GM12878 (cell line): Measurements from ENCODE around the gene MYL11. TPM values are rescaled to one million over a fixed set of nuclear protein-coding genes. Genes with fewer than 3 reads are reported as not detected.

Experiments used
- ATAC-seq: fragments of 200-7000 bp; cut with Tn5 transposase; 3 replicates; pipeline ENCODE4 v1.9.1; 2020; ENCODE audit warnings: mild to moderate bottlenecking, moderate library complexity
- BruUV-seq: library from RNA; stranded (reverse); fragments of 400-500 nt; replicated peaks from 2 replicates; lab custom pipeline; 2021; lab: Mats Ljungman, UMichigan
- CTCF ChIA-PET: fragments of 300-600 bp; sonication (Branson Sonifier 250); formaldehyde crosslinking; extraction: SDS; loops from one replicate; lab custom pipeline; 2021; ENCODE audit warnings: inconsistent platforms; lab: Yijun Ruan, JAX
- POLR2A ChIA-PET: fragments of 350-600 bp; formaldehyde crosslinking; extraction: SDS; loops from one replicate; lab custom pipeline; 2021; ENCODE audit warnings: inconsistent platforms; lab: Charles Lee
- RAD21 ChIA-PET: fragments of 300-600 bp; sonication (Branson Sonifier 250); formaldehyde crosslinking; loops from one replicate; lab custom pipeline; 2023; ENCODE audit warnings: antibody characterized with exemption; ENCODE audit not compliant: unreplicated experiment; lab: Charles Lee
- SMC1A ChIA-PET: fragments of 300-600 bp; sonication (Branson Sonifier 250); formaldehyde crosslinking; loops from one replicate; lab custom pipeline; 2023; ENCODE audit not compliant: unreplicated experiment, uncharacterized antibody; lab: Charles Lee
- DNase-seq: peaks from one replicate; pipeline ENCODE4 v3.0.0-alpha.2; 2011; ENCODE audit warnings: low read depth, low spot score
- FAIRE-seq: peaks from 3 replicates; lab custom pipeline; 2011; peaks lifted over from hg19 to GRCh38; lab: Jason Lieb, UNC
- H2AFZ ChIP-seq: 2 replicates; pipeline ENCODE4 v1.6.0; 2011; ENCODE audit warnings: low read depth, low read length, control low read depth; ENCODE audit not compliant: control insufficient read depth
- H3K27ac ChIP-seq: 2 replicates; pipeline ENCODE4 v1.5.1; 2011; ENCODE audit warnings: control low read depth; ENCODE audit not compliant: control insufficient read depth, insufficient read depth
- H3K27me3 ChIP-seq, 2 experiments: replicated peaks in 1 of 2; 2 replicates each; pipeline versions ENCODE4 v1.6.0 to v1.6.1; 2011; ENCODE audit warnings: low read length in 1 of 2; ENCODE audit not compliant: control insufficient read depth in 2 of 2, insufficient read depth in 2 of 2
- H3K36me3 ChIP-seq, 2 experiments: 2 replicates each; pipeline ENCODE4 v1.5.1; 2011; ENCODE audit warnings: low read length in 1 of 2; ENCODE audit not compliant: control insufficient read depth in 2 of 2, insufficient read depth in 2 of 2
- H3K4me1 ChIP-seq: 2 replicates; pipeline ENCODE4 v1.6.1; 2011; ENCODE audit warnings: mild to moderate bottlenecking, low read length, moderate library complexity, mixed read lengths; ENCODE audit not compliant: control insufficient read depth, insufficient read depth
- H3K4me2 ChIP-seq: 2 replicates; pipeline ENCODE4 v1.6.0; 2011; ENCODE audit warnings: control low read depth; ENCODE audit not compliant: control insufficient read depth, insufficient read depth
- H3K4me3 ChIP-seq: fragments of 200-600 bp; sonication (generic); 2 replicates; pipeline ENCODE4 v1.5.1; 2016
- H3K79me2 ChIP-seq: 2 replicates; pipeline ENCODE4 v1.6.0; 2011; ENCODE audit warnings: low read length; ENCODE audit not compliant: control insufficient read depth, insufficient read depth
- H3K9ac ChIP-seq: 2 replicates; pipeline ENCODE4 v1.8.0; 2011; ENCODE audit warnings: low read length, control low read depth, mixed read lengths; ENCODE audit not compliant: control insufficient read depth, insufficient read depth
- H3K9me3 ChIP-seq: replicated peaks from 3 replicates; pipeline ENCODE4 v1.5.1; 2011; ENCODE audit warnings: mild to moderate bottlenecking, low read length; ENCODE audit not compliant: control insufficient read depth, insufficient read depth
- H4K20me1 ChIP-seq: 2 replicates; pipeline ENCODE4 v1.6.0; 2011; ENCODE audit not compliant: control insufficient read depth, insufficient read depth
- ATF3 ChIP-seq: IDR thresholded peaks from 2 replicates; pipeline ENCODE4 v1.6.1; 2011; ENCODE audit warnings: low read depth, mild to moderate bottlenecking, low read length, moderate library complexity, borderline replicate concordance; ENCODE audit errors: extremely low read depth
- CHD1 ChIP-seq: IDR thresholded peaks from 2 replicates; pipeline ENCODE4 v1.6.1; 2012; ENCODE audit warnings: low read depth, low read length, improper control_type of control experiment
- CREB1 ChIP-seq: IDR thresholded peaks from 2 replicates; pipeline ENCODE4 v1.6.1; 2012; ENCODE audit warnings: low read depth, mild to moderate bottlenecking, inconsistent platforms
- ETV6 ChIP-seq, 2 experiments: fragments of 450-650 bp in 1 of 2; IDR thresholded peaks in 1 of 2; conservative IDR thresholded peaks in 1 of 2; 2 replicates each; pipeline ENCODE4 v1.6.1; 2014; ENCODE audit warnings: antibody characterized with exemption in 1 of 2, borderline replicate concordance in 1 of 2, low read depth in 1 of 2, mild to moderate bottlenecking in 1 of 2, moderate library complexity in 1 of 2
- MAX ChIP-seq: IDR thresholded peaks from 2 replicates; pipeline ENCODE4 v1.6.1; 2012; ENCODE audit warnings: low read depth, low read length, improper control_type of control experiment
- NKRF ChIP-seq: fragments of 450-650 bp; conservative IDR thresholded peaks from 2 replicates; pipeline ENCODE4 v1.6.1; 2017; ENCODE audit warnings: mild to moderate bottlenecking, moderate library complexity
- PBX3 ChIP-seq: IDR thresholded peaks from 2 replicates; pipeline ENCODE4 v1.6.1; 2011; ENCODE audit warnings: mild to moderate bottlenecking, low read depth, low read length, moderate library complexity; ENCODE audit not compliant: insufficient replicate concordance
- SIX5 ChIP-seq: IDR thresholded peaks from 2 replicates; pipeline ENCODE4 v1.6.1; 2011; ENCODE audit warnings: mild to moderate bottlenecking, low read depth, low read length, moderate library complexity; ENCODE audit not compliant: severe bottlenecking
- SMAD1 ChIP-seq: fragments of 450-650 bp; IDR thresholded peaks from 2 replicates; pipeline ENCODE4 v1.6.1; 2018; ENCODE audit warnings: mild to moderate bottlenecking, low read depth; ENCODE audit not compliant: partially characterized antibody
- SMAD5 ChIP-seq: IDR thresholded peaks from 2 replicates; pipeline ENCODE4 v1.6.1; 2016; ENCODE audit warnings: antibody characterized with exemption, low read depth
- STAT3 ChIP-seq: IDR thresholded peaks from 2 replicates; pipeline ENCODE4 v1.6.1; 2011; ENCODE audit warnings: low read depth, low read length, improper control_type of control experiment
- TCF3 ChIP-seq: IDR thresholded peaks from 2 replicates; pipeline ENCODE4 v1.6.1; 2012; ENCODE audit warnings: low read depth, mild to moderate bottlenecking, low read length, borderline replicate concordance; ENCODE audit not compliant: insufficient read depth
- USF2 ChIP-seq: IDR thresholded peaks from 2 replicates; pipeline ENCODE4 v1.6.1; 2011; ENCODE audit warnings: low read depth, low read length, improper control_type of control experiment, borderline replicate concordance
- YBX1 ChIP-seq: fragments of 450-650 bp; IDR thresholded peaks from 2 replicates; pipeline ENCODE4 v1.6.1; 2016; ENCODE audit warnings: antibody characterized with exemption
- ZNF217 ChIP-seq: fragments of 450-650 bp; IDR thresholded peaks from 2 replicates; pipeline ENCODE4 v1.6.1; 2017; ENCODE audit warnings: antibody characterized with exemption, mild to moderate bottlenecking
- ZNF384 ChIP-seq: IDR thresholded peaks from 2 replicates; pipeline ENCODE4 v1.6.1; 2012; ENCODE audit warnings: low read depth, mild to moderate bottlenecking, low read length, improper control_type of control experiment, borderline replicate concordance
- ZSCAN29 ChIP-seq: fragments of 450-650 bp; IDR thresholded peaks from 2 replicates; pipeline ENCODE4 v1.6.1; 2017; ENCODE audit warnings: mild to moderate bottlenecking, moderate library complexity
- WGBS: methylation state at CpG from one replicate; pipeline ENCODE4 v1.1.6; 2016; ENCODE audit warnings: low lambda C conversion rate; ENCODE audit not compliant: insufficient replicate concordance, insufficient coverage; ENCODE audit errors: missing lambda C conversion rate; 5-methylcytosine and 5-hydroxymethylcytosine counted together
- in situ Hi-C: fragments of 300-500 bp; cut with MboI; formaldehyde crosslinking; loops from 9 replicates; pipeline ENCODE4 v1.14.3; 2018; ENCODE audit warnings: mixed read lengths
- intact Hi-C: fragments of 100-400 bp; cut with micrococcal nuclease; formaldehyde crosslinking; loops from one replicate; pipeline ENCODE4 v1.14.2; 2022; ENCODE audit not compliant: unreplicated experiment
- polyA plus RNA-seq, 11 experiments: library from polyadenylated mRNA; depleted of rRNA in 4 of 11; unstranded in 6 of 11; stranded (reverse) in 5 of 11; fragments of >200 nt; fragmentation: Nextera tagmentation in 4 of 11; fragmentation: Illumina TruSeq in 1 of 11; extraction: Ambion mirVana in 4 of 11; extraction: Trizol in 1 of 11; gene quantifications; 1 replicate in 1 of 11; 2 replicates in 10 of 11; pipeline versions ENCODE4 v1.2.1 to v1.2.3, GENCODE V29; 2011 to 2016; ENCODE audit warnings: inconsistent platforms in 2 of 11, missing spikeins in 2 of 11, low read depth in 1 of 11
- total RNA-seq, 4 experiments: library from RNA; depleted of rRNA in 3 of 4; stranded (reverse); fragments of >200 nt in 3 of 4; fragmentation: Illumina TruSeq in 1 of 4; extraction: Trizol in 1 of 4; gene quantifications; 2 replicates each; pipeline versions ENCODE4 v1.2.1 to v1.2.3, GENCODE V29; 2013 to 2021

MYL11 gene
- total and polyA plus RNA-seq, 10 of the 15 experiments (the other 5 are each of a cell fraction or from before 2014, with no cell fraction given): 0.19 to 1.2 (median 0.61) TPM; not detected in 5

- 1% methylated on average over 13 of the region's 76 CpGs for WGBS
- intact Hi-C loops: loop anchor here (2.0 kb wide), 1 partner anchor 15 kb away; the partner anchor contains the start of gene CD2BP2
- BruUV-seq: no TSS peak
- ChIA-PET CTCF (interaction anchor here (0.8 to 9.0 kb wide), 9 partner anchors 14 to 289 kb away, joined by 3 to 70 read pairs (median 5); partner anchors contain the start of genes CD2BP2, DCTPP1 and ZNF771), SMC1A (interaction anchor here (1.2 to 3.5 kb wide), 8 partner anchors 13 to 278 kb away, joined by 3 to 16 read pairs (median 5); partner anchors contain the start of genes CD2BP2, TBX6 and ZNF771), POLR2A (interaction anchor here (0.5 to 2.5 kb wide), 9 partner anchors 12 to 278 kb away, joined by 3 to 37 read pairs (median 6); partner anchors contain the start of genes CD2BP2, CORO1A, DCTPP1 and SEPTIN1), RAD21 (interaction anchor here (0.8 to 3.8 kb wide), 12 partner anchors 10 to 279 kb away, joined by 3 to 33 read pairs (median 6); partner anchors contain the start of genes CD2BP2, DCTPP1, SEPTIN1 and TBX6)
- H3K9me3 ChIP-seq: no peaks in the 10 kb centered on the region
- no peaks in the 10 kb centered on the region for H3K27me3 ChIP-seq
- H3K4me1 ChIP-seq: peaks cover 16% of the 10 kb centered on the region
- peak overlapping the region; percentile 98; the same call in 1 of the 2 replicates for H3K4me2 ChIP-seq
- DNase-seq (no peak), ATAC-seq (no peak), FAIRE-seq (no peak)
- 0 out of 2 replicates have a peak overlapping the region, but pooled peaks have one; percentile 3 for H2AFZ ChIP-seq
- H3K9ac ChIP-seq: peak overlapping the region; percentile 86
- peaks cover 12% of the 10 kb centered on the region for H4K20me1 ChIP-seq
- peaks cover 33% of the 10 kb centered on the region for H3K79me2 ChIP-seq
- H3K36me3 ChIP-seq: peaks cover 0 to 1% of the 10 kb centered on the region in 2 experiments; a peak in 2 of 4 replicates
- in situ Hi-C loops: no loop called here
- H3K27ac ChIP-seq: peak overlapping the region; percentile 46; the same call in 1 of the 2 replicates
- peak overlapping the region; percentile 97 for H3K4me3 ChIP-seq
- TF ChIP-seq ZNF384 (no peak), MAX (no peak), ETV6 (conservative IDR thresholded peaks at IDR 0.05 in 1 of 2, IDR thresholded peaks at IDR 0.05 in 1 of 2; ENCODE audit: borderline replicate concordance in 1 of 2, low read depth in 1 of 2) (no peak), ZNF217 (no peak; the same call in 1 of the 2 replicates), STAT3 (no peak), USF2 (no peak), SIX5 (no peak), ZSCAN29 (no peak), TCF3 (no peak), SMAD1 (no peak), NKRF (peak; percentile 86), ATF3 (no peak), CREB1 (no peak), SMAD5 (no peak), CHD1 (no peak), PBX3 (no peak), YBX1 (no peak)
These were observed 4.6 kb upstream of the MYL11 start for GRCh38 chr16:30369938-30370455.
